Measurements from ENCODE around the gene ZBTB8B.

ZBTB8B gene

DNA sequence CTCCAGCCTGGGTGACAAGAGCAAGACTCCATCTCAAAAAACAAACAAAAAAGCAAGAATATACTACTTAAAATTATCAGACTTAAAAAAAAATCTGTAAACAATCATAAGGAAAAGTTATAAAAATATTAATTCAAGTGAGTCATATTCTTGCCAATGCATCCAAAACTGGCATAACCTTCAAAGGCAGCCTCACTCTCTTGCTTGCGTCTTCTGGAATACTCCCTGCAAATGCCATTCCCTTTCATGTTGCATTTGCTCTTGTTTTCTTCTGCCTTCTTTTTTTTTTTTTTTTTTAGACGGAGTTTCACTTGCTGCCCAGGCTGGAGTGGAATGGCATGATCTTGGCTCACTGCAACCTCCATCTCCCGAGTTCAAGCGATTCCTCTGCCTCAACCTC is 42.1 kb downstream of the ZBTB8B start:
- DNase-seq (ENCODE audit: low read depth in 2 of 2) = no peak

- no peak for DNase-seq (ENCODE audit: low read depth in 2 of 2)
Observed at GRCh38 chr1:32508761-32509160, 43.9 kb downstream of the ZBTB8B start.

DNA sequence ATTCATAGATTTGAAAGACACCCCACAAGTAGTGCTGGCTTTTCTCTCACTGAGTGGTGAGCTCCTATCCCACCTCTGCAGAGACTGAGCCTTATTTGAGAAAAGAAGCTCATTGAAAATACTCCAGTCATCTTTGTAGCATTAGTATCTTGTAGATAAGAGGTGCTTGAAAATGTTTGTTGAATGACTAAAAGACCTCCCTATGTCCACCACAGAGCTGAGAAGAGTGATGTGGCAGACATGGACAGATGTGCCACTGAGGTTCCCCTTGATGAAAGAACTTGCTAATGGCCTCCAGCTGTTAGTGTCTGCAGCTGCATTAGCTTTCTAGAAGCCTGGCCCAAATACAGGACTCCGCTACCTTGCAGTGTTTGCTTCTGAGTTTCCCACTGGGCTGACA is 45.1 kb downstream of the ZBTB8B start:
- DNase-seq (ENCODE audit: low read depth in 2 of 2) = no peak

Measured in stimulated activated CD4-positive, alpha-beta T cell treated with anti-CD3 and anti-CD28 coated beads, Interleukin-12 subunit alpha, Interleukin-12 subunit beta, amount 100 ng/mL, for 24 hours (primary cell).